NCI-H446 treated with DMSO at 0.1 percent for 48 hours (cell line): ENCODE results near the gene SPRY4.
"Not testable (repeated sequence)": the region's sequence is repeated elsewhere in the genome, so short reads cannot be mapped to it uniquely, and the experiment has no call there.

Source experiments
- DNase-seq: peaks from one replicate; lab custom pipeline; 2025; lab: John Stamatoyannopoulos, UW

SPRY4 gene

GRCh38 chr5:142292808-142293207, 32.0 kb downstream of the SPRY4 start:
- no peak for DNase-seq

GRCh38 chr5:142292249-142292648, 32.6 kb downstream of the SPRY4 start:
- no peak for DNase-seq

- no peak for DNase-seq
Measured at GRCh38 chr5:142290577-142291299, 34.1 kb downstream of the SPRY4 start.

- no peak for DNase-seq
Measured at GRCh38 chr5:142289708-142290576, 34.9 kb downstream of the SPRY4 start.

- no peak for DNase-seq
Measured at GRCh38 chr5:142287973-142288313, 36.9 kb downstream of the SPRY4 start.

GRCh38 chr5:142287096-142287972, 37.5 kb downstream of the SPRY4 start:
- DNase-seq, result no peak

GRCh38 chr5:142286111-142286510, 38.7 kb downstream of the SPRY4 start:
- no peak for DNase-seq

GRCh38 chr5:142283304-142283703, 41.5 kb downstream of the SPRY4 start:
- no peak for DNase-seq

GRCh38 chr5:142281966-142282365, 42.9 kb downstream of the SPRY4 start:
- DNase-seq, result no peak

GRCh38 chr5:142281008-142281367, 43.8 kb downstream of the SPRY4 start:
- no peak for DNase-seq

- DNase-seq, result no peak
Measured at GRCh38 chr5:142280066-142281007, 44.5 kb downstream of the SPRY4 start.

- no peak for DNase-seq
Measured at GRCh38 chr5:142278627-142279026, 46.2 kb downstream of the SPRY4 start.

GRCh38 chr5:142277796-142278195, 47.0 kb downstream of the SPRY4 start:
- no peak for DNase-seq

GRCh38 chr5:142276517-142276916, 48.3 kb downstream of the SPRY4 start:
- no peak for DNase-seq

GRCh38 chr5:142275496-142275895, 49.3 kb downstream of the SPRY4 start:
- DNase-seq, result no peak

GRCh38 chr5:142272596-142272995, 52.2 kb downstream of the SPRY4 start:
- not testable (repeated sequence) for DNase-seq

- not testable (repeated sequence) for DNase-seq
Measured at GRCh38 chr5:142264084-142264483, 60.7 kb downstream of the SPRY4 start.

- no peak for DNase-seq
Measured at GRCh38 chr5:142263346-142263745, 61.5 kb downstream of the SPRY4 start.

- DNase-seq, result no peak
Measured at GRCh38 chr5:142262683-142263082, 62.1 kb downstream of the SPRY4 start.
